IgD-negative memory B cell (primary cell): ENCODE results near the gene TRABD. TPM values are rescaled to one million over a fixed set of nuclear protein-coding genes. Genes with fewer than 3 reads are reported as not detected.

ENCODE experiments used
- H3K27ac Mint-ChIP-seq, 3 donors: one replicate each; pipeline ENCODE4 v1.8.0; 2020 to 2022; ENCODE audit warnings: mild to moderate bottlenecking in 3 of 3, mixed read lengths in 3 of 3, moderate library complexity in 1 of 3
- H3K27me3 Mint-ChIP-seq: one replicate; pipeline ENCODE4 v1.8.0; 2021; ENCODE audit warnings: mixed read lengths
- H3K36me3 Mint-ChIP-seq: one replicate; pipeline ENCODE4 v1.8.0; 2020; ENCODE audit warnings: mild to moderate bottlenecking, mixed read lengths
- H3K4me1 Mint-ChIP-seq, 3 donors: one replicate each; pipeline ENCODE4 v1.8.0; 2020 to 2022; ENCODE audit warnings: mixed read lengths in 3 of 3, mild to moderate bottlenecking in 1 of 3
- H3K4me3 Mint-ChIP-seq, 4 donors: one replicate each; pipeline ENCODE4 v1.8.0; 2020 to 2022; ENCODE audit warnings: mild to moderate bottlenecking in 4 of 4, mixed read lengths in 4 of 4, moderate library complexity in 3 of 4
- H3K9me3 Mint-ChIP-seq, 3 donors: one replicate each; pipeline ENCODE4 v1.8.0; 2020 to 2021; ENCODE audit warnings: mixed read lengths in 3 of 3, mild to moderate bottlenecking in 1 of 3
- polyA plus RNA-seq: library from polyadenylated mRNA; unstranded; fragments of 300-500 nt; fragmentation: Illumina TruSeq; gene quantifications from one replicate; pipeline ENCODE4 v1.2.3, GENCODE V29; 2021

The TRABD gene
- polyA plus RNA-seq, 1 donor from 2014 or later = 28.0 TPM

- peaks cover 2% of the 10 kb centered on the region for H3K36me3 Mint-ChIP-seq
- no peaks in the 10 kb centered on the region for H3K27me3 Mint-ChIP-seq
- H3K4me1 Mint-ChIP-seq = peaks cover 19 to 24% (median 22%) of the 10 kb centered on the region in 3 donors
- no peaks in the 10 kb centered on the region for H3K9me3 Mint-ChIP-seq
- H3K27ac Mint-ChIP-seq = peak overlapping the region; percentile 51 to 94 (median 93)
- H3K4me3 Mint-ChIP-seq = peak overlapping the region in 2 of 4 donors; percentile 60 to 77
These were observed 62.7 kb downstream of the TRABD start for GRCh38 chr22:50248196-50249081.

Other genes with a start within 250 kb of the TRABD start
- gene PIM3, start 225.1 kb upstream of the TRABD start, polyA plus RNA-seq = 47.1 TPM
- gene IL17REL, start 173.1 kb upstream of the TRABD start, polyA plus RNA-seq = not detected
- gene TTLL8, start 127.6 kb upstream of the TRABD start, polyA plus RNA-seq = not detected
- 0.08 TPM for gene MLC1, start 100.5 kb upstream of the TRABD start, polyA plus RNA-seq
- not detected for gene MOV10L1, start 95.9 kb upstream of the TRABD start, polyA plus RNA-seq
- gene PANX2, start 15.2 kb upstream of the TRABD start, polyA plus RNA-seq = not detected
- 2.3 TPM for gene SELENOO, start 15.1 kb downstream of the TRABD start, polyA plus RNA-seq
- gene TUBGCP6, start 59.1 kb downstream of the TRABD start, polyA plus RNA-seq = 17.0 TPM
- 8.6 TPM for gene HDAC10, start 65.4 kb downstream of the TRABD start, polyA plus RNA-seq
- 0.94 TPM for gene MAPK12, start 75.8 kb downstream of the TRABD start, polyA plus RNA-seq
- gene MAPK11, start 84.5 kb downstream of the TRABD start, polyA plus RNA-seq = 0.59 TPM
- 2.7 TPM for gene PLXNB2, start 121.7 kb downstream of the TRABD start, polyA plus RNA-seq
- gene DENND6B, start 141.1 kb downstream of the TRABD start, polyA plus RNA-seq = 1.2 TPM
- 27.0 TPM for gene PPP6R2, start 157.4 kb downstream of the TRABD start, polyA plus RNA-seq